NCI-H2196 (cell line): ENCODE results near the gene RNF31.
"Not testable (repeated sequence)": the region's sequence is repeated elsewhere in the genome, so short reads cannot be mapped to it uniquely, and the experiment has no call there.

Experiments used
- DNase-seq: peaks from one replicate; lab custom pipeline; 2025; ENCODE audit not compliant: unreplicated experiment; lab: John Stamatoyannopoulos, UW

Gene RNF31

DNA sequence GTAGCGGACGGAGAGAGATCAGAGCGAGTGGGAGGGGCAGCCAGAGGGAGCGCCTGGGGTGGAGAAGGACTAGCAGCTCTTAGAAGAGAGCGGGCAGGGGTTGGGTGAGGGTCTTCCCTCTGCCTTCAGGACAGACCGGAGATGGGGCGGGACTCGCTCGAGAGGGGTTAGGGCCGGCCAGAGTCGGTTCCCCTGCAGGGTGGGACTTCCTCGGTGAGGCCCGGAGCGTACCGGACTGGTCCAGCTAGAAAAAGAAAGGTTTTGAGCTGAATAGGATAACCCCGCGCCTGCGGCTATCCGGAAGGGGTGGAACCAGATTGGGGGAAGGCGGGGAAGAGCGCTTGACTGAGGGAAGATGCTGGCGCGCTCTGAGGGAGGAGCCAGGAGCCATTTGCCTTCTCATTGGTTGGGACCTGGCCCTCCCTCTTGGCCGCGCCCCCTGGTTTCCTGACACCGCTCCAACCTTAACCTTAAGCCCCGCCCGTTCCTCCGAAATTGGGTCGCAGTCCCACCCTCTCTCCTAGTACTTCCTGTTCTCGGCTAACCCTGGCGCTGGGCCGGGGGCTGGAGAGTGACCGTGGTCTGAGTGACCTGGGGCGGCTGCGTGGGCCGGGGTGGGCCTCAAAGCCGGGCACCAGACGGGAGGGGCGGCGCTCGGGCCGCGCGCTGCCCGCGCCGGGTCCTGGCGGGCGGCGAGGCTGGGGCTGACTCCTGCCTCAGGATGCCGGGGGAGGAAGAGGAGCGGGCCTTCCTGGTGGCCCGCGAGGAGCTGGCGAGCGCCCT, at the start of gene RNF31:
Gene RNF31, plus strand, starts transcription at position 521 of the 783 bp plus-strand sequence. Its CDS starts 201 bp downstream, at position 722.
- DNase-seq, result peak; percentile 98

DNA sequence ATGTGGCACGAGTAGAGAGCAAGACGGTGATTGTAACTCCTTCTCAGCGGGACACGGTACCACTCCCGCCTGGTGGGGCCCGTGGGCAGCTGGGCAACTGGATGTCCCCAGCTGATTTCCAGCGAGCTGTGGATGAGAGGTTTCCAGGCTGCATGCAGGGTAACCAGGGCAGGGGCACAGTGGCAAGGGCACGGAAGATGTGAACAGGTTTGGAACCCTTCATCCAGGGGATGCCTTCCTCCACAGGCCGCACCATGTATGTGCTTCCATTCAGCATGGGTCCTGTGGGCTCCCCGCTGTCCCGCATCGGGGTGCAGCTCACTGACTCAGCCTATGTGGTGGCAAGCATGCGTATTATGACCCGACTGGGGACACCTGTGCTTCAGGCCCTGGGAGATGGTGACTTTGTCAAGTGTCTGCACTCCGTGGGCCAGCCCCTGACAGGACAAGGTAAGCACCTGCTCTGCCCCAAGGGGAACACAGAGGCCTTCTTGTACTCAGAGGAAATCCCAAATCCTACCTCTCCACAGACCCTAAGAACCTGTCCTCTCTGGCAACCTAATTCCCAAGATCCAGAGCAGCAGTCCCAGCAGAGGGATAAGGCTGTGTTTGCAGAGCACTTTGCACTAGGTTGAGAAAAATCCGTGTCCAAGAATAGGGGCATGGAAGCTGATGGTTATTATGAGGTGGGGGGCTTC, 48.9 kb upstream of the RNF31 start:
- no peak for DNase-seq

DNA sequence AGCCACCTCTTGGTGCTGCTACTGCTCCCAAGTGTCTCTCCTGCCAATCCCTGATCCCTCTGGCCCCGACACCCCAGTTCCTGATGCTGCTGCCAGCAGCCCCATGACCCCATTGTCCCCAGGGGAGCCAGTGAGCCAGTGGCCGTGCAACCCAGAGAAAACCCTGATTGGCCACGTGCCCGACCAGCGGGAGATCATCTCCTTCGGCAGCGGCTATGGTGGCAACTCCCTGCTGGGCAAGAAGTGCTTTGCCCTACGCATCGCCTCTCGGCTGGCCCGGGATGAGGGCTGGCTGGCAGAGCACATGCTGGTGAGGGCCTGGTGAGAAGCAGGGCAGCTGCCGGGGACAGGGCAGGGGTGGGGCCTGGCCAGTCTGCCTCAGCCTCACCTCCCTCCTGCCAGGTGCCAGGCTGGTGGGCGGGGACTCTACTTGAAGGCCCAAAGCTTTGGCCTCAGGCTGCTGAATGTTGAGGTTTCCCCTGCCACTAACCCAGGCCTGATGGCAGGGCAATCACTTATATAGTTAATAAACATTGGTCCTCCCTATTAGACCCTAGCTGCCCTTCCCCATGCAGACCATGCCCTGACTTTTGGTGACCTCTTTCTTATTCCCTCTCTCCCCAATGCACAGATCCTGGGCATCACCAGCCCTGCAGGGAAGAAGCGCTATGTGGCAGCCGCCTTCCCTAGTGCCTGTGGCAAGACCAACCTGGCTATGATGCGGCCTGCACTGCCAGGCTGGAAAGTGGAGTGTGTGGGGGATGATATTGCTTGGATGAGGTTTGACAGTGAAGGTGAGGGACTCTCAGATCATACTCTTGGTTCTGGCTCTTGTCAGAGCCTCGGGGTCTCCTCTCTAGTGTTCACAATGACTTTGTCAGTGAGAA, 48.1 kb upstream of the RNF31 start:
- peak; percentile 89 for DNase-seq

DNA sequence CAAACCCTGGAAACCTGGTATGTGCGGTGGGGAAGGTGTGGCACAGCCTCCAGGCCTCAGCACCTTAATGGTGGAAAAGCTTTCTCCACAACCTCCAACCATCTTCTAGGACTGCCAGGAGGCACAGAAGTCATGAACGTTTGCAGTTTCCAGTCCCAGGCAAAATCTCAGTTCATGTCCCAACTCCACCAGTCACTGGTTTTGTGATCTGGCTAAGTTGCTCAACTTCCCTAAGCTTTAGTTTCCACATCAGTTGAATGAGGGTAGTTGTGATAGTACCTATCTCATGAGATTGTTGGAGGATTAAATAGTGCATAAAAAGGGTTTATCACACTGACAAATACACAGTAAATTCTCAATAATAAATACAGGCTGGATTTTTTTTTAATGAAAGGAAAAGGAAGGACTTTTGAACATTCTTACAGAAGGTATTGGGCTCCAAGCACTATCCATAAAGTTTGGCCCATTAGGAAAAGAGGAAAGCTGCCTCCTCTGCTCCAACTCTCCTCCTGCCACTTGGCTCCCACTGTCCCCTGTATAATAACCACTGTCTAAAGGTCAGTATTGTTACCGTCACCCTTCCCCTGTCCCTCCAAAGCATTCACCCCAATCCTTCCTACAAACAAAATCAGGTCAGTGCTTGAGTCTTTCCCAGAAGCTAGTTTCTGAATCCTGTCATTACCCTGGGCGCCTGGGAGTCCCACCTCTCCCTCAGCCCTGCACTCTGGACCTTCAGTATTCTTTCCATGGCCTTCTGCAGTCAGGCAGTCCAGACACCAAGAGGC, 46.9 kb upstream of the RNF31 start:
- no peak for DNase-seq

DNA sequence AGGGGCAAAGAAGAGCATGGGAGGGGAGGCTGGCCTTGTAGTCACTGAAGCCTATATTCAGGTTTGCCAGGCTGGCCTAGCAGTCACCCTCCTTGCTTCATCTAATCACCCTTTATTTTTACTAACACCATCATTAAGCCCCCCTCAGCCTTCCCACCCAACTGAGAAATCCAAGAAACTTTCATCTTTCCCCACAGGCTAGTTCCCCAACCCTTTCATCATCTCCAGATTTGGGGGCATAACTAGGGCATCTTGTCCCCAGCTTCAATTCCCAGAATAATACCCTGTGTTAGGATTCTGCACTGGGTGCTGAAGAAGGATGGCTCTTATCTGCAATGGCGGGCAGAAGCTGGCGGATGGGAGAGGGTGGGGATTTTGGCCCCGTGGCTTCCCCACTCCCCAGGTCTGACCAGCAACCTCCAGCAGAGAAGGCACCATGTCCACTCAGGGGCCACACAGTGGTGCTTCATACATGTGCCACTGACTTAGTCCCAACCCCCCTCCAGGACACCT, 46.3 kb upstream of the RNF31 start:
- no peak for DNase-seq

DNA sequence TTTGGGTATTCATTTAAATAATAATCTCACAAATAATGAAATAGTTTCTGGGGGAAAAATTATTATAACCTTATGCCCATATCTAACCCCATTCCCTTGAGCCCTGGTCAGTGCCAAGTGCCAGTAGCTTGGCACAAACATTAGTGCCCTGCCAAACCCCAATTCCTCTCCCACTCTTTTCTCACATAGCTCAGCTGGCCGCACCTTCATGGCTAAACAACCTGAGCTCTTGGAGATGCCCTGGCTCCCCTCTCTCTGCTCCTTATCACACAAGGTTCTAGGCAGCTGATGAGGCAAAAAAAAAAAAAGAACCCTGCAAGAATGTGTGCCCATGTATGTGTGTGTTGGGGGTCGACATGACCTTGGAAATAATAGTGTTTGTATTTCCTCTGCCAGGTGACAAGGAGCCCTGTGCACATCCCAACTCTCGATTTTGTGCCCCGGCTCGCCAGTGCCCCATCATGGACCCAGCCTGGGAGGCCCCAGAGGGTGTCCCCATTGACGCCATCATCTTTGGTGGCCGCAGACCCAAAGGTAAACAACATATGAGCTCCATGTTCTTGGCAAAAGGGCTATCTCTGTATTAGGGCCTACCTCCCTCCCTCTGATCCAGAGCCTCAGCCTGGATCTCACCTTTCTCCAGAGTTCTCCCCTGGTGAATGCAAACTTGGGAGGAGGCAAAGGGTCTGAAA, 44.8 kb upstream of the RNF31 start:
- no peak for DNase-seq

DNA sequence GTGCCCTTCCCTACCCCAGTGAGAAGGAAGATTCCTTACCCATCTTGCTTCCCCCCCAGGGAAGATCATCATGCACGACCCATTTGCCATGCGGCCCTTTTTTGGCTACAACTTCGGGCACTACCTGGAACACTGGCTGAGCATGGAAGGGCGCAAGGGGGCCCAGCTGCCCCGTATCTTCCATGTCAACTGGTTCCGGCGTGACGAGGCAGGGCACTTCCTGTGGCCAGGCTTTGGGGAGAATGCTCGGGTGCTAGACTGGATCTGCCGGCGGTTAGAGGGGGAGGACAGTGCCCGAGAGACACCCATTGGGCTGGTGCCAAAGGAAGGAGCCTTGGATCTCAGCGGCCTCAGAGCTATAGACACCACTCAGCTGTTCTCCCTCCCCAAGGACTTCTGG, 43.8 kb upstream of the RNF31 start:
- DNase-seq, result no peak

DNA sequence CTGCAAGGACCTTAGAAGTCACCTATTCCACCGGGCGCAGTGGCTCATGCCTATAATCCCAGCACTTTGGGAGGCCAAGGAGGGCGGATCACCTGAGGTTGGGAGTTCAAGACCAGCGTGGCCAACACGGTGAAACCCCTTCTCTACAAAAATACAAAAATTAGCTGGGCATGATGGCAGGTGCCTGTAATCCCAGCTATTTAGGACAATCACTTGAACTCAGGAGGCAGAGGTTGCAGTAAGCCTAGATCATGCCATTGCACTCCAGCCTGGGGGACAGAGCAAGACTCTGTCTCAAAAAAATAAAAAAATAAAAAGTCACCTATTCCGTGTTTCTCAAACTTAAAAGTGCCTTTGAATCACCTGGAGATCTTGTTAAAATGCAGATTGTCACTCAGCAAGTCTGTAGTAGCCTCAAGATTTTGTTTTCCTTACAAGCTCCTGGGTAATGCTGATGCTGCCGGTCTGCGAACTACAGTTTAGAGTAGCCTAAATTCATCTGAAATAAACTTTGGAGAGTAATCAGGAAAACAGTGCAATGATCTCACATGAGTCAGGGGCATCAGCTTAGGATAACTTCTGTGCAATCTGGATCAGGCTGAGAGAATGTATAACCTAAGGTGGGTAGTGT, 41.6 kb upstream of the RNF31 start:
- DNase-seq, result not testable (repeated sequence)

DNA sequence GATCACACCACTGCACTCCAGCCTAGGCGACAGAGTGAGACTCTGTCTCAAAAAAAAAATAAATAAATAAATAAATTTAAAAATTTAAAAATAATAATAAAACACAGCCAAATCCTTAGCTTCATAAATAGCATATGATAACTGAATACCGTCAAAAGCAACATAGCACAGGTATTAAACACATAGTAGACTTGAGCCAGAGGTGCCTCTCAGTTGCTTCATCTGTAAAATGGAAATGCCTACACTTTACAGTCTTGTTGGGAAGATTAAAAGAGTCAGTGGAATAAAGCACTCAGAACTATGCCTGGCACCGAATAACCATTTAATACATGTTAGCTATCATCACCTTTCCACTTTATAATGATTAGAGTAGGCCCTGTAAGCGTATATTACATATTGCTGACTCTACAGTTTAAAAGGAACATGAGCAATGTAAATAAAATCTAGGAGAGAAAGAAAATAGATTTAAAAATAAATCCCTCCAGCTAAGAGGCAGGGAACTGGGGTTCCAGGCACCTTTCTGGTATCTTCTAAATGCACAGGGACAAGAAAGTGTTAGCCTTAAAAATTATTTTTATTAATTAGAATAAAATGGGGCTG, 40.5 kb upstream of the RNF31 start:
- DNase-seq, result no peak

DNA sequence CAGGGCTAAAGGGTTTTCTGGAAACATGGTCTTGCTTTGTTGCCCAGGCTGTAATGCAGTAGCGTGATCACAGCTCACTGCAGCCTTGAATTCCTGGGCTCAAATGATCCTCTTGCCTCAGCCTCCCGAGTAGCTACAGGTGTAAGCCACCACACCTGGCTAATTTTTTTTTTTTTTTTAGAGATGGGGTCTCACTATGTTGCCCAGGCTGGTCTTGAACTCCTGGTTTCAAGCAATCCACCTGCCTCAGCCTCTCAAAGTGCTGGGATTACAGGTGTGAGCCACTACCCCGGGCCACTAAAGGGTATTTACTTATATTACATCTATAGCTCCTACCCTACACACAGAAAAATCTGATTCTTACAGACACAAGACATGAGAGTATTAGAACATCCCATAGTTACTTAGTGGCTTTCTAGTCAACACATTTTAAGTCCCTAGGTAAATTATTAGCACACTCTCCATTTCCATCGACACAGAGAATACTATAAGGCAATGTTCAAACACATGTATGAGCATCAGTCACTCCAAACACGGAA, 38.9 kb upstream of the RNF31 start:
- DNase-seq, result no peak

DNA sequence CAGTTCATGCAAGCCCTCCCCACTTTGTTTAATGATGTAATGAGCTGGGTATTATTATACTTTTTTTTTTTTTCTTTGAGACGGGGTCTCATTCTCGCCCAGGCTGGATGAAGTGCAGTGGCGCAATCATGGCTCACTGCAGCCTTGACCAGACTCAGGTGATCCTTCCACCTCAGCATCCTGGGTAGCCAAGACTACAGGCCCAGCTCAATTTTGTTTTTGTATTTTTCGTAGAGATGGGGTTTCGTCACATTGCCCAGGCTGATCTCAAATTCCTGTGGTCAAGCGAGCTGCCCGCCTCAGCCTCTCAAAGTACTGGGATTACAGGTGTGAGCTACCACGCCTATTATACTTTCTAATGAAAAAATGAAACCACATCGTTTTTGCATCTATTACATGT, 37.2 kb upstream of the RNF31 start:
- DNase-seq, result no peak

DNA sequence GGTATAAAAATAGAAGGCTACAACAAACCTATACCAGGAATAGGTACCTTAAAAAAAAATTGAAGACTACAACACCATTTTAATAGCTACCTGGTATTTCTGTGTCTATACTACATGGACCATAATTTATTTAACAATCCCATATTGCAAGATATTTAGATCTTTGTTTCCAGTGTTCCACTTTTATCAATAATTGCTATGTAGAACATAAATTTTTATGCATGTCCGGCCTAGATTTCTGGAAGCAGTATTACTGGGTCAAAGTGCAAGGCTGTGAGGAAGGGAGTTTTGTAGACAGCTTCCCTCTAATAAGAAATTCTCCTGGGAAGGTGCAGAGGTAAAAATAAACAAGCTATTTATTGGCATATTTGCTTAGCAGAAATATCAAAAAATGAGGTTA, 36.8 kb upstream of the RNF31 start:
- DNase-seq, result no peak

DNA sequence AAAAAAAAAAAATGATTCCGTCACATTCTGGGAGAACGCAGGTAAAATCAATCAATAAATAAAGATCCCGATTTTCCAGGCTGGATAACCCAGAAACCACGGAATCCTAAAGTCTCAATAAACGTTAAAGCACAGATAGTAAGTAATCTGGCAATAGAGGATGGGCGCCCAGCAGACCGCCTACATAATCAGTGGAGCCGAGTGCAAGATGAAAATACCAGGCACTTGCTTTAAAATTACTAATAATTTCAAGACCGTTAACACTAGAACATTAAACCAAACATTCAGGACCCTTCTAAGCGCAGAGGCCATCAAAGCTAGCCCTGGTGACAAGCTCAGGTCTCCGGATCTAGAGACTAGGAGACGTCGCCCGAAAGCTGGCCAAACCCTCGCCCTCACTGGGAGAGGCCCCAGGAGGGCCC, 33.9 kb upstream of the RNF31 start:
- peak; percentile 54 for DNase-seq

DNA sequence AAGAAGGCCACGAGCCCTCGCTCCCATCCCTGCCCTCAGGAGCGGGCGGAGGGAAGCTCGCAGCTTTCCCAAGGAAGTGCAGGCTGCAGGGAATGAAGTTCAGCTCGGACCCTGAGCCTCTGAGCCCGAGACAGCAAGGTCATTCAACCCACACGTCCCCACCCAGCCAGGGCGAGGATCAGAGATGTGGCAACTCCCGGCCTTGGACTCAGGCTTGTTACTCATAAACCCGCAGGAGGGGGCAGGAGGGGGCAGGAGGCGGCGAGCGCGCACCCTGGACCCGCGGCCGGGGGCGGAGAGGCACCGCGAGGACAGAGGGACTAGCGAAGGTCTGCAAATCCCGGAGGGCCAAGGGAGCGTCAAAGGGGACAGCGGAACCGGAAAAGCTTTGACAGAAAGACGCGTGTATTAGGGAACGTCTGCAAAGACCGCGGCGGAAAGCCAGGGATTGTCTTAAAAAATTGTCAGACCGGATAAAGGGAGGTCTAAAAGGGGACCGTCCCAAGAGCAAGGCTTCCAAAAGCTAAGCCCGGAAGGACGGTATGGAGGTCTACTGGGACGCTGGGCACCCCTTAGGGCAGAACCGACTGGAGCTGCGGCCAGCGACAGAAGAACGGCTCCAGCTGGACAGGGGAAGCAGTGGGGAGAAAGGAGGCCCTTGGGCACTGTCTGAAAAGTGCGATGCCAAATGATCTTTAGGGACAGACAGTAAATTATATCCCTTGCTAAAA, 33.3 kb upstream of the RNF31 start:
- DNase-seq, result peak; percentile 90

DNA sequence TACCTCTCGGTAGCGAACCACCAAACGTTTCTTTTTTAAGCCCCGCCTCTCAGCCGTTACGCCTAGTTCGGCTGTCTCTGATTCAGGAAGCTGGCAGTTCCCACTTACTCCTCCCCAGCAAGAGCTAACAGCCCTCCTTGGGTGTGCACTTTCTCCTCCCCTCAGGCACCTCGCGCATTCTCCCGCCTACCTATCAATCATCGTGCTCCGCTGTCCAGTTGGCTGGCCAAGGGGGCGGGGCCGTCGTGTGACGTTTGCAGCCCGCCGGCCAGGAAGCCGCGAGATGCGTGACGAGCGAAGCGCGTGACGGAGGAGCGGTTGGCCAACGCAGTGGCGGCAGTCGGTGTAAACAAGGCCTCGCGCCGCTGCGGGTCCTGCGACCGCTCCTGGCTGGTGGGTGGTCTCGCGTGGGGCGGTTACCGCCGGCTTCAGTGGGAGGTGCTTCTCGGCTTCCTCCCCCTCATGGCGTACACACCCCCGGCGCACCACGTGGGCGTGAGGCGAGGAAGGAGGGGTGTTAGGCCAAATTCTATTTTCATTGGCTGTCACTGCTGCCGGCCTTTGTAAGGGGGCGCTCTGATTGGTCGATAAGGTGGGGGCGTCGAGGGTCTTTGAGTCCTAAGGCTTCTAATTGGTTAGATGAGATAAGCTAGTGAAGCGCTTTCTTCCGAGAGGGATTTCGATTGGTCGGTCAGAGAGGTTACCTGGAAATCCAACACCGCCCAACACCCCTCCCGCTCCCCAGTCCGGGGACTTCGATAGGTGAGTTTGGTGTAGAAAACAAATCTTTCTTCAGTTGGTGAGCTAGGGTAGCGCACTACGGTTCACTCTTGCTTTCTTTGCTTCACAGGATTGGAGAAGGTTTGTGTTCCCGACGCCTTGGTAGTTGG, 32.5 kb upstream of the RNF31 start, which contains the start of the genes DCAF11 and NRL:
Gene DCAF11, plus strand, starts transcription at position 246 of the 890 bp plus-strand sequence. CDS start 818 bp downstream, outside the sequence.
Gene NRL, minus strand, starts transcription at position 418 of the 890 bp plus-strand sequence. CDS start 32,101 bp downstream, outside the sequence.
- peak; percentile 99 for DNase-seq

DNA sequence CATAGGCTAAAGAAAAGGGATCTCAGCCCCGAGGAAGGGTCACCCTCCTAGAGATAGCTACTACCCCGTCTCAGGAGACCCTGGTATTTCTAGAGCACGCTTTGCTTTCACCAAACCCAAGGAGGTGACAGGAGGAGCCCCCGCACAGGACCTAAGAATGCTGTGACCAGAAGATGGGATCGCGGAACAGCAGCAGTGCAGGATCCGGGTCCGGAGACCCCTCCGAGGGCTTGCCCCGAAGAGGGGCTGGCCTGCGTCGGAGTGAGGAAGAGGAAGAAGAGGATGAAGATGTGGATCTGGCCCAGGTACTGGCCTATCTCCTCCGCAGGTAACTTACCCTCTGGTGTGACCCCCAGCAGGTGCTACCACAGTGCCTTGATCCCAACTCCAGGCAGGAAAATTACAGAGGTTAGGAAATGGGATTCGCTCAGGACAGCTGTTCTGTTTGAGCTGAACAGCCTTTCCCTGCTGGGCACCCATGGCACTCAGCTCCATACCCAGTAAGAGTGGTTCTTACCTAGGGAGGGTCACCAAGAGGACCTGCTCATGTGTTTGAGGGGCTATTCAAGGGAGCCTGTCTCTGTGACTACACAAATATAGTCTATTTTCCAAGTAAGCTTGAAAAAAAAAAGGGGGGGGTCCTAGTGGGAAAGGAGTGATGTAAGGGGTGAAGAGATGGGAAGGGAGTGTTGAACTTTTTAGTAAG, 31.7 kb upstream of the RNF31 start:
- DNase-seq, result no peak
